GF-D8 (cell line): Measurements from ENCODE around the gene MARCHF9.

Source experiments
- DNase-seq: peaks from one replicate; lab custom pipeline; 2025; lab: John Stamatoyannopoulos, UW

Gene MARCHF9

DNA sequence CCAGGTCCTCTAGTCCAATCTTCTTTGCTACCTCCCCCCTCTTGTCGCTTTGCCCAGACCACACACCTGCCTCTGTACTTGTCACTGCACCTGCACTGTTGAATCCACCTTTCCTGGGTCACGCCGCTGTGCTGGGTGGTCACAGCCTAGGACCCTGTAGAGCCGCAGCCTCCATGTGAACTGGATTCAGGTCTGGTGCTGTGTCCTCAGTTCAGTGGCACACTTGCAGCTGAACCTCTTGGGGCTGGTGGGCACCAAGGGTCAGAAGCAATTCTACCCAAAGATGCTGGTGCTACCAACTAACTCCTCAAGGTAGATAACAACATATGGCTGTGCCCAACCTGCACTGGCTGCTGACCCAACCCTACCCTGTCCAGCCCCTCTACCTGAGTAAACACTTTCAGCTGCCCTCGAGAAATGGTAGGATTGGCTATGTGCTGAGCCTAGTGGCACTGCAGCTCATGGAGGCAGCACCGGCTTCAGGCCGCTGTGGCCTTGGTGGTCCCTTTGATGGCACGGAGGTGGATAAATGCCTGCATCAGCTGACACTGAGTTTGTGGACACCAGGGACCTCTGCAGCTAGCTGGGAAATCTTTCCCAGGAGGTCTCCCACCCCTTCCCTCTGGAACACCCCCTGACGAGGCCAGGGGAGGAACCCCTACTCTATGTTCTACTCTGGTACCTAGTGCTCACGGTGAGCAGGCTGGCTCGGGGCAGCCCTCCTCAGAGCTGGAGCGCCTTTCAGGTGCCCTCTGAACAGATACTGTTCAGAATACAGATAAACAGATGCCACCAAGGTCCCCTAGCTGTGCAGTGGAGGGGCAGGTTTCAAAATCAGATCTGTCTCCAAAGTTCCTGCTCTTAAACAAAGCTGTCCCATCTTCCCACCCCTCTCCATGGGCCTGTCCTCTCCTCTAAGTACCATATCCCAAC, 30.6 kb upstream of the MARCHF9 start:
- no peak for DNase-seq

DNA sequence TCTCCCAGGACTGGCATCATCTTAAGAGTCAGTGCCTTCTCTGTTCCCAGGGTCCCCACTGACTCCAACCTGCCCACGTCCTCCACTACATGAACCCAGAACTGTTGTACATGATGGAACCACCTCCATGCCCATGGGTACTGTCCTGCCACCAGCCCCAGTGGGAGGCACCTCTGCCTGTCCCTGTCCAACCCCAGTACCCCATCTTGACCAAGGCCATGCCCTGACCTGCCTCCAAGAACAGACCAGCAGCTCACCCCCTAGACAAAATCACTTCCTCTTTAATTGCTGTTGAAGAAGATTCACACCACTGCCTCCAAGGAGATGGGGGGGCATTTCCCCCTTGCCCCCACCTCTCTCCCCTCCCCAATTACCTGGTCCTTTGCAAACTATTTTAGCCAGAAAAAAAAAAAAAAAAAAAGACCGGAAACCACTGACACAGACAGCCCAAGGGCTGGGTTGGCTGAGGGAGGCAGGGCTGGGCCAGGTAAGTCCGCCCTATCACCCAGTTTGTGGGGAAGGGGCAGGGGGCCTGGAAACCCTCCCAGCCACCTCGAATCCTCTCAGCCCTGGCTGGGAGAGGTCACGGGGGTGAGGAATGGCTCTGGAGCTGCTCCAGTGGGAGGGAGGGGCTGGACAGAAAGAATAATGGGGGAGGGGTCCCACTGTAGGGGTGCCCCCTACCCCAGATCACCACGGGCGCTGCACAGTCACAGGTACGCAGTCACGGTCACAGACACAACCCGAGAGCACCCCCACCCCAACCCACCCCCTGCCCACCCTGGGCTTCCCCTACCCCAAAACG, 29.8 kb upstream of the MARCHF9 start:
- DNase-seq: no peak

DNA sequence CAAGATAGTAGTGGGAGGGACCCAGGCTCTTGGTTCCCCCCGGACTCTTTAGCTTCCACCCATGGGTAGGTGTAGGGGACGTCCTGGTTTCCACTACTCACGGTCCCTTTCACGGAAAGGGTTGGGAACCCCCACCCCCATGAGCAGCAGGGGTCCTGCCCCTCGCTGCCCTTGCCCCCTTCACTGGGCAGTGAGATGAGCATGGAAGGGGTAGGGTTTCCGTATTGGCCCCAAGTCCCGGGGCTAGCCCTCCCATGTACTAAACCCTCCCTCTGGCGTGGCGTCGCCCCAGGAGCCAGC, 29.1 kb upstream of the MARCHF9 start:
- DNase-seq: no peak

DNA sequence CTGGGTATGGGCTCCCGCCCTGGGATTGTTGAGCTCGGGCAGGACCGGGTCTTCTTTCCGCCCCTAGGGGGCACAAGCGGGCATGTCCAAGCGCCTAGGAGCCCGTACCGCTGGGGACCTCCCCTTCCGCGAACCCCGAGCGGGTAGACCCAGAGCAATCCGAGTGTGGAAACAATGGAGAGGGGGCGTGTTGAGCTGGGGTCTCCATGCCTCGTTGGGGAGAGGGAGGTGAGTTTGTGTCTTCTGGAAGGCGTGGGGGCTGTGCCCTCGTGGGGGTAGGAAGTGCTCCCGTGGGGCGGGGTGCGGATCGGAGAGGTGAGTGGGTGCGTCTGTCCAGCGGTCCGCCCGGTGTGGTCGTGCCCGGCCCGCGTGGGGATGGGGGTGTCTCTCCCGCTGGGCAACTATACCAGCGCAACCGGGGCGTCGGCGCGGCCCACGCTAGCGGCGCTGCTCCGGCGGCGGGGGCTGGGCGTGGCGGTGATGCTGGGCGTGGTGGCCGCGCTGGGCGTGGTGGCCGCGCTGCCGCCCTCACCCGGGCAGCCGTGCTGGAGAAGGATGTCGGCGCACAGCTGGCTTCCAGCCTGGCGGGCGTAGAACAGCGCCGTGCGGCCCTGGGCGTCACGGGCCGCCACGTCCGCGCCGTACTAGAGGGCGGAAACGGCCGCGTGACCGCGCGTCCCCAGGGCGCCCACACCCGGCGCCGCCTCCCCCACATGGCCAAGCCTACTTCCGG, 28.6 kb upstream of the MARCHF9 start:
- no peak for DNase-seq

DNA sequence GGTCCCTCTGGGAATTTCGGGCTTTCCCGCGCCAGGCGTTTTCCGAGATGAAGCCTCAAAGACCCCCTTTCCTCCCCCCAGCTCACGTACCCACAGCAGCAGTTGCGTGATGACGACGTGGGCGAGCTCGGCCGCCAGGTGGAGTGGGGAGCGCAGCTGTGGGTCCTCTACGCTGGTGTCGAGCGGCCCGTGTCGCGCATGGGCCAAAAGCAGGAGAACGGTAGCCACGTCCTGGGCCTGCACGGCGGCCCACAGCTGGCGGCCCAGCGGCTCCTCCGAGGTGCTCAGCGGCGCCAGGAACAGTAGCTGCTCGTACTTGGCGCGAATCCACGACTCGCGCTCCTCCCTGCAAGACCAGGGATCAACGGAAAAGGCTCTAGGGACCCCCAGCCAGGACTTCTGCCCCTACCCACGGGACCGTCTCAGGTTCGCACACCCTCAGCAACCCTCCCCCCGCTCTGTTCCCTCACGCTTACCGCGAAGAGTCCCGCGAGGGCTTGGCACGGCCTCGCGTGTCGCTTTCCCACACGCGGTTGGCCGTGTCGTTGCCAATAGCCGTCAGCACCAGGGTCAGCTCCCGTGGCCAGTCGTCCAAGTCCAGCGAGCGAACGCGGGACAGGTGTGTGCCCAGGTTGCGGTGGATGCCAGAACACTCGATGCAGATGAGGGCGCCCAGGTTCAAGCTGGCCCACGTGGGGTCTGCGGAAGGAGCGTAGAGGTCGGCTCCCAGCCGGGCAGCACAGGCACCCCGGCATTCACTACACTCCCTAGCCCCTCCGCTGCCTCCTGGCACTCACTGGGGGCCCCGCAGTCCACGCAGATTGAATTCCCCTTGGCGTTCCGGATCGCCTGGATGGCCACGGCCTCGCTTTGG, 27.8 kb upstream of the MARCHF9 start:
- DNase-seq: no peak

DNA sequence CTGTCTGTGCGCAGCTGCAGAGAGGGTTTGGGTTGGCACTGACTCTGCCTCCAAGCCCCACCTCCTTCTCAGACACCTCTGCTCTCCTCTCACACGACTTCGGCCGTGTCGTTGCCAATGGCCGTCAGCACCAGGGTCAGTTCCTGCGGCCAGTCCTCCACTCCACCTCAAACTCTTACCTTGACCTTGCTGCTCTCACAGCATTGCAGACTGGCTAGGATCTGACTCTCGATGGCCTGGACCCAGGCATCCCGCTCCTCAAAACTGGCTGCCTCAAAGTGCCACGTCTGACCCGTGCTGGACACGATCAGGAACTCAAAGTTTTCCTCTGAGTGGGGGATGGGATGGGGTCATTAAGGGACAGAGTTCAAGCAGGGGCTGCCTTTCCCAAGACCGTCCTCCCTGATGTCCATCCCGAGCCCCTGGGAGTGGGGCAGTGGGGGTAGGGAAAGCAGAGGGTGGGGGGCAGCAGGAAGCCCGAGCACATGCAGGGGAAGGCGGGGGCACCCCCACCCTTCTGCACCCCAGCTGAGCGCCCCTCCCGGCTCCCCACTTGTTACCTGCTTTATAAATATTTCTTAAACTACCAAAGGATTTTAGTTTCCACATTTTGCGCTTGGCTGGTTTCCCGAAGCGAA, 27.0 kb upstream of the MARCHF9 start:
- DNase-seq: no peak

DNA sequence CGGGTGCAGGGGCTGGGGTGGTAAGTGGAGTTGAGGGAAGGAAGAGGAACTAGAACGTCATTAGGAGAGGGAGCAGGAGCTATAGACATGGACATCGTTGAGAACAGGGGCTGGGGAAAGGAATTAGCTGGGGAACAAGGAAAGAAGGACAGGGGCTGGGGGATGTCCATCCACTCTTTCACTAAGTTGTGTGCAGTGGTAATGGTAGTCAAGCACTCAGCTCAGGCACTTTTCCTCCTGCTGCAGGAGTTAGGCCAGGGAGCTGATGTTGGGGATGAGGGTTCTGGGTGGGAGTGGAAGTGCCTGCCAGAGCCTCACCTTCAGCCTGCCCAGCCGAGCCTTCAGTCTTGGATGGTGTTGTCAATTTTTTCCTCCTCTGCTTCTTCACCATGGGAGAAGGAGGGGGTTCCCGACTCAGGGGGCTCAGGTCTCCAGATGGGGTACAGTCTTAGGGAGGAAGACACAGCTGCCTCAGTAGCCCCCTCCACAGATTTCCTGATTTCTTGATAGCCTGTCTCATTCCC, 25.5 kb upstream of the MARCHF9 start:
- no peak for DNase-seq

DNA sequence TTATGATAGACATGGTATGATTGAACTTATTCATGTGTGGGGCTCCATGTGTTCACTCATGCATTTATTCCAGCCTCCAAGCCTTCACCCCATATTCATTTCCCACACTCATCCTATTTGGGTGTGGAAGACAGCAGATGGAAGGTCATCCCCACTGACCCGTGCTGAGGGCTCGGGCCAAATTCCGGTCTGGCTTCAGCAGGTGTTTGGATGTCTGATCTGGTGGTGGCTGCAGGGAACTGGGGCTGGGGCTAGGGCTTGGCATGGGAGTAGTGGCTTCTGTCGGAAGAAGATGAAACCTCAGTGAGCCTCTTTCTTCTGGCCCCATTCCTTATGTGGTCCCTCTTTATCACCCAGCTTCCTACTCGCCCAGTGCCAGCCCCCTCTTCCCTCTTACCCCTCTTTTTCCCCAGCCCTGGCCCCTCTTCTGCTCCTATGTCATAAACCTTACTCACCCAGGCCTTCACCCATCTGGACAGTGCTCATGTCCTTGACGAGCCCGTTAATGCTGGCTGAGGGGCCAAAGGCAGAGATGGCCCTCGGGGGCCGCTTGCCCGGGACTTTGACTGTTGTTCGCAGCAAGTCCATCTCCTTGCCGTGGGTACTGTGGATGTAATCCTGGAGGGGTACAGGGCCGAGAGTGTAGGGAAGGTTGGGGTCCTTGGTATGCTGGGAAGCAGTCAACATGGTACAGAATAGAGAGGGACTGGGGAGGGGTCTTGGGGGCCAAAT, 24.4 kb upstream of the MARCHF9 start:
- no peak for DNase-seq

DNA sequence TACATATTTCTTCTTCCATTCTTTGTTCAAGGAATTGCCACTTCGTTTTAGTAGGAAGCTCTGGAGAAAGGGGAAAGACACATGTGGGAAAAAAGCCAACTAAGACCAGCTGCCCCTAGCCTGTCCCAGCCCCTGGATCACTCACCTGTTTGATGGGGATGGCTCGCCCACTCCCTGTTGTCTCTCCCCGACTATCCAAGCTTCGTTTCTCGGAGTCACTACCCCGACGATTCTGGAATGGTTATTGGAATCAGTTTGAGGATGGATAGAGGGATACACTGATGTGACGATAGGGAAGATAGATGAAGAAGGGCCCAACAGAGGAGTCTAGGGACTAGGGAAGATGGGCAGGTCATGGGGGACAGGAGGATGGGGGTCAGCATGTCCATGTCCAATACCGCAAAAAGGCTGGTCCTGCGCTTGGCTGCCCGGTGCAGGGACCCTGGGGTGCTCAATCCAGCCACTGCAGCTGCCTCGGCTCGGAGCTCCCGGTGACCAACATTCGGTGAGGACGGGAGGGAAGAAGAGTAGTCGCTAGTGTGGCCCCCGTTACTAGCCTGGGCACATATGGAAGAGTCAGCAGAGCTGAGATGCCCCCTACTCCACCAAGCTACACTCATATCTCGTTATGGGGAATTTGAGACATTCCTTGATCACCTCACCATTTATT, 23.4 kb upstream of the MARCHF9 start:
- no peak for DNase-seq

DNA sequence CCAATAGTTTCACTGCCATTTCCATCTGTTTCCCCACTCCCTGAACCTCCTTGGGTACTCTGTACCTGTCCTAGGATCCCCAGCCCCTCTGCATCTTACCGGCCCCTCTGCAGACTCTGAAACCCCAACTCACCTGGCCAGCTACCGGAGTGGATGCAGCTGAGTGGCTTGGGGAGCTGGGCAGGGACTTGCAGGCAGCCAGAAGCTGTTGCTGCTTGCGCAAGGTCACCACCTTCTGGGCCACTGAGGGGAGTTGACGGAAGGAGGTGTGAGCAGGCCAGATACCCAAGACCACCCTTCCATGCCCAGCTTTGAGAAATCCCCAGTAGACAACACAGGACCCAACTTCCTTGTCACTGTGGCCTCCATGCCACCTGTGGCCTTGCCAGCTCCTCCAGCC, 22.6 kb upstream of the MARCHF9 start:
- DNase-seq: no peak

DNA sequence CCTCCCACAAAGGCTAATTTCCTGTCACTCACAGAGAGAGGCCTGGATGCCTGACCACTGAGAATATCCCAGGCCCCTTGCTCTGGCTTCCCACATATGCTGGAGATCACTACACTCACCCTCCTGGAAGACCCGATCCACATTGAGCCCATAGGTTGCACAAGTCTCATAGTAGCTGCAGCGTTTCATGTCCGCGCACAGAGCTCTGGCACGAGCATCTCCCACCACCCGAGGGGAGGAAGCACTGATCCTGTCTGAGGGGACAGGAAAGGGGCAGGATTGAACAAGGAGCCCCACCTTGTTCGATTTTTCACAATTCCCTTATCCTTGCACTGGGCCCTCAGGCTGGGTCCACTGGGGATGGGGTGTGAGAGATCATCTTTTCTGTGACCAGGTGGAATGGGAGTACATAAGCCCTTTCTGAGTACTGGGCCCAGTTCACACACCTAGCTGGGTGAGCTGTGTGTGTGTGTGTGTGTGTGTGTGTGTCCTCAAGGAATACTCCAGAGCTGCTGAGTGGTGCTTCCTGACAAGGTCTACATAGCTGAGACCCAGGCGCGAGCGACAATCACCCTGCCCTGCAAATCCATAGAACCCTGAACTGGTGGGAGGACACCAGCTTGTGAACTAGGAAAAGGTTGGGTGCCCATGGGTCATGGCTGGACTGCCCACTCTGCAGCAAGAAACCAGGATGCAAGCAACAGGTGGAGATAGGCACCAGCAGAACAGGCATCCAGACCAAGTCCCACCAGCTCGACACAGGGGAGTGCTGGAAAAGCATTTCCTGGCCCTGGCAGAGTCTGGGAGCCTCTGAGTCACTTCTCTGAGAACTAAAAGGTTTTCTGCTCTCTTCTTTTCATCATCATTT, 21.9 kb upstream of the MARCHF9 start:
- no peak for DNase-seq

DNA sequence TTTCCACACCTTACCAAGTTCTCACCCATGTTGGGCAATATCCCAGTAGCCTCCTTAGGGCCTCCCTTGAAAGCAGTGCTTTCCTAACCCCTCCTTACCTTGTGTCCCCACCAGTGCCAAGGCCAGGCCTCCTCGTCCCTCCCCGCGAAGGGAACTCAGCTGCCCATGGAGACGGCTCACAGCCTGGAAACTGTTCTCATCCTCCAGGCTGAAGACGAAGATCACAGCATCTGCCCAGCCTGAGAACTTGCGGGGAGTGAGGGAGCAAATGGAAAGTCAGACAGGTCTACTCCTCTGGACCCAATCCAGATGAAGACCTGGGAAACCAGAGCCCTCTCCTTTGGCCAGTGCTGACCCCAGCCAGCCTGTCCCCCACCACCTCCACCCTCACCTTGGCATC, 21.0 kb upstream of the MARCHF9 start:
- no peak for DNase-seq

DNA sequence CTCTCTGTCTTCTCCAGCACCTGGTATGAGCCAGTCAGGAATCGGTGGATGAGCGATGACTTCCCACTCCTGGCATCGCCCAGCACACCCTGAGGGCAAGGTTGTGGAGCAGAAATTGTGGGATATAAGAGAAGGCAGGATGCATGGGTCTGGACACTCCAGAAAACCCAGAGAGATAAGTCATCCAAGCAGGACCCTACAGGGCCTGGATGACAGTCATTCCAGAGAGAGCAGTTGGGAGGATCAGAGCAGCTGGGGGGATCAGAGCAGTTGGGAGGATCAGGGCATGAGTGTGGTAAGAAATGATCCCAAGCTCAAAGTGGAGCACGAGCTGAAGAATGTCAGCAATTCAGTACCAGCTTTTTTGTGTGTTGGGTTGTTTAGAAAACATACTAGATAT, 20.3 kb upstream of the MARCHF9 start:
- no peak for DNase-seq

DNA sequence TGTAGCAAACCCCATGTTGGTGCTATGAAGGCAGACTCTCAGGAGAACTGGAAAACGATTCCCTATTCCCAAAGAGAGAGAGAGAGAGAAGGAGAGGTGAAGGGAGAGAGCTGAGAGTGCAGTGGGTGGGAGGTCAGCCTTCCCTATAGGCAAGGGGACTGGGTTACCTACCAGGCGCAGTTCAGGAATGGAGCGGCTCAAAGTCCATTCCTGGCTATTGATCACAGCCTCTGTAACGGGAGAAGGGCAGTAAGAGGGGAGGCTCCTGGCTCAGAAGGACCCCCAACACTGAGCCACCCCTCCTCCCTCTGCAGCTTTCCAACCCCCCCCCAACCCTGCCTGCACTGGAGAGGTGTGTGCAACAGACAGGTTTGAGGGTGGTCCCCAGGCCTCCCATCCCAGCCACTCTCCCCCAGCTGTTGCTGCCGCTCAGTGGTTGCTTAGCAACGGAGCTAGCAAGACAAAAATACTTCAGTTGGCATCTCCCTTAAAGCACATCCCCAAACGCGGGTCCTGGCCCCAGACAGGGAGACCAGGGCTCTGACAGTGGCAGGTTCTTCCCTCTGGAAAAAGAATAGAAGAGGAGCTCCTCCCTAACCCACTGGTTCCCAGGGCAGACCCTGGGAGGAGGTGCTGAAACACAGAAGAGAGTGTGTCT, 19.6 kb upstream of the MARCHF9 start:
- DNase-seq: no peak

DNA sequence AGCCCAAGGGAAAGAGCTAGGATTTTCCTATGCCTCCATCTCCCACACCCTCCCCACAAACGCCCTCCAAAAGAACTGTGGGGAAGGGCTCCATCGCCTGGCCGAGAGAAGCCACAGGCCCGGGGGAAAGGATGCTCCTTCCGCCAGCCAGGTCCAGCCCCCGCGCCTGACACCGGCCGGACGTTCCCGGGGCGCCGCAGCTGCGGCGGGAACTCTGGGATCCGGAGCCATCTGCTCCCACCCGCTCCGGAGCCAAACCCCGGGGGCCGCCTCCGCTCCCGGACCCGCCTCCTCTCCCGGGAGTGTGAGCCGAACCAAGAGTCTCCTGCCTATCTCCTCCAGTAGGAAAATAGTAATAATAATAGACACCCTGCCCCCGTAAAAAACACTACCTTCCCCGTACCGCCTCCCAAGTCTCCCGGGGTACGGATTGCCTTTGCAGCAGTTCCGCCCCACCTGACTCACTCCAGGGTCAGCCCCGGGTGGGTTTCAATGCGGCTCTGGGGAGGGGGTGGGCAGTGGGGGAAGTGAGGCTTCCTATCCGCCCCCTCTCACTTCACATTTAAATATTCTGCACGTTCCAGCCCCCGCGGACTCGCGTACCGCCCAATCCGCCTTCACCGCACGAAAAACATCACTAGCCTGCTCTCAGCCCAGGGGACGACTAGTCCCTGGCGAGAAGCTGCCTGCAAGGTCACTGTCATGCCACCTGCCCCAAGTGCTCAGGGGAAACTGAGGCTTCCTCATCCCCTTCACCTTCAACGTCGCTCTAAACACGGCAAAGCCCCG, 18.8 kb upstream of the MARCHF9 start:
- no peak for DNase-seq

DNA sequence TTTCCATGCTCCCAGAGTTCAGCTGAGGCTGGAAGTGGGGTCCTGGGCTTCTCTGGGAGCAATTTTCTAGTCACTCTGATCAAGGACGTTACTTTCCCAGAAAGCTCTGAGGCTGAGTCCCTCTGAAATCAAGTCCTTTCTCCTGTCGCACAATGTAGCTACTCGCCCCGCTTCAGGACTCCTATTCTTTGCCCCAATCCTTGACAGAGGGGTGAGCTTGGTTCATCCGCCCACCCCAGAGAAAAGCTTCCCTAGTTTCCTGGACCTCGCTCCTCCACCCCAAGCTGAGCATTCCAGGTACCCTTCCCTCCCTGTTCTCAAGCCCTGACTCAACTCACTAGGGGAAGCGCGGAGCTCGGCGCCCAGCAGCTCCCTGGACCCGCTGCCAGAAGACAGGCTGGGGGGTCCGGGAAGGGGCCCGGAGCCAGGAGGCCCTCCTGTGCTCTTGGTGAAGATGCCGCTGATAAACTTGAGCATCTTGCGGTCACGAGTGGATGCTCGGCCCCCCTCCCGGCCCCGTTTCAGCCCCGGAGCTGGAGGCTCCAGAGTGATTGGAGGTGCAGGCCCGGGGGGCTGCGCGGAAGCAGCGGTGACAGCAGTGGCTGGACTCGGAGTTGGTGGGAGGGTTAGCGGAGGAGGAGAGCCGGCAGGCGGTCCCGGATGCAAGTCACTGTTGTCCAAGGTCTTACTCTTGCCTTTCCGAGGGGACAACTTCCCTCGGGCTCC, 18.0 kb upstream of the MARCHF9 start:
- DNase-seq: no peak
